Stimulated activated CD4-positive, alpha-beta T cell treated with anti-CD3 and anti-CD28 coated beads, Interleukin-4, amount 100 ng/mL, for 24 hours (primary cell): ENCODE data around the gene PUDP.

ENCODE experiments used
- DNase-seq: peaks from one replicate; pipeline ENCODE4 v3.0.0-alpha.2; 2020

Gene PUDP

GRCh38 chrX:7146703-7147412, 1.1 kb downstream of the PUDP start:
- peak; percentile 3 for DNase-seq

GRCh38 chrX:7146020-7146702, 1.8 kb downstream of the PUDP start:
- no peak for DNase-seq

GRCh38 chrX:7145454-7145853, 2.5 kb downstream of the PUDP start:
- DNase-seq: no peak

GRCh38 chrX:7143941-7144525, 3.9 kb downstream of the PUDP start:
- DNase-seq: no peak

- no peak for DNase-seq
Measured at GRCh38 chrX:7143076-7143475, 4.9 kb downstream of the PUDP start.

GRCh38 chrX:7139202-7140081, 8.5 kb downstream of the PUDP start:
- DNase-seq: no peak

- DNase-seq: no peak
Measured at GRCh38 chrX:7134981-7135380, 13.0 kb downstream of the PUDP start.

- DNase-seq: no peak
Measured at GRCh38 chrX:7133050-7133440, 14.9 kb downstream of the PUDP start.

- peak; percentile 9 for DNase-seq
Measured at GRCh38 chrX:7132335-7133049, 15.5 kb downstream of the PUDP start.

- no peak for DNase-seq
Measured at GRCh38 chrX:7131621-7132020, 16.3 kb downstream of the PUDP start.

GRCh38 chrX:7127056-7127455, 20.9 kb downstream of the PUDP start:
- DNase-seq: no peak

- DNase-seq: no peak
Measured at GRCh38 chrX:7120878-7121219, 27.1 kb downstream of the PUDP start.

- no peak for DNase-seq
Measured at GRCh38 chrX:7119950-7120877, 27.7 kb downstream of the PUDP start.

- DNase-seq: no peak
Measured at GRCh38 chrX:7117587-7117986, 30.4 kb downstream of the PUDP start.

- no peak for DNase-seq
Measured at GRCh38 chrX:7116081-7116480, 31.9 kb downstream of the PUDP start.

- DNase-seq: no peak
Measured at GRCh38 chrX:7115557-7115956, 32.4 kb downstream of the PUDP start.

GRCh38 chrX:7112071-7112470, 35.9 kb downstream of the PUDP start:
- DNase-seq: no peak

GRCh38 chrX:7111518-7111917, 36.4 kb downstream of the PUDP start:
- DNase-seq: no peak

- DNase-seq: no peak
Measured at GRCh38 chrX:7110821-7111276, 37.1 kb downstream of the PUDP start.

GRCh38 chrX:7109838-7110793, 37.8 kb downstream of the PUDP start:
- DNase-seq: no peak
